ENCODE data around the gene CDC123.

DNA sequence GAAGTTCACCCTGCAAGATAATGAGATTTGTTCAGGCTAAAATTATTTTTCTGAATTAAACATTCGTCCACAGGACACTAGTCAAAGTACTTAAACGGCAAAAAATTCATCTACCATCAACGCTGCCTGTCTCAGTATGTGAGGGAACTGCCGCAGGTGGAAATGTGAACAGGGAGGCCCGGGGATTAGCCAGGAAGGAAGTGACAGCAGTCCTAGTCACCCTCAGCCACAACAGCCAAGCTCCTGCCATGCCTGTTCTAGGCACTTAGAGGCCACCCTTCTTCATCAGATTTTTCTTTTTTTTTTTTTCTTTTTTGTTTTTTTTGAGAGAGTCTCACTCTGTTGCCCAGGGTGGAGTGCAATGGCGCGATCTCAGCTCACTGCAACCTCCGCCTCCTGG is 9.7 kb upstream of the CDC123 start:
- no peak for TF ChIP-seq GATA3 (IDR thresholded peaks at IDR 0.05; ENCODE audit: low read depth, low read length)
- no peak for TF ChIP-seq GATA2 (IDR thresholded peaks at IDR 0.05; ENCODE audit: low read depth, low read length)
